Gastroesophageal sphincter (tissue), 4 donors: Measurements from ENCODE around the gene ABAT. TPM values are rescaled to one million over a fixed set of nuclear protein-coding genes. Genes with fewer than 3 reads are reported as not detected.

Source experiments
- ATAC-seq: fragments of 150-250 bp; one replicate; pipeline ENCODE4 v1.9.1; 2016; ENCODE audit warnings: mild to moderate bottlenecking, moderate library complexity
- H3K27ac ChIP-seq, 4 donors: fragments of 200-600 bp; sonication (generic) in 3 of 4; 1 replicate in 3 of 4; 2 replicates in 1 of 4; pipeline ENCODE4 v1.5.1; 2016 to 2019
- H3K27me3 ChIP-seq: fragments of 200-600 bp; sonication (generic); one replicate; pipeline ENCODE4 v1.5.1; 2019
- H3K36me3 ChIP-seq, 2 donors: fragments of 200-600 bp; sonication (generic); one replicate each; pipeline ENCODE4 v1.5.1; 2019; ENCODE audit warnings: control low read depth in 1 of 2
- H3K4me1 ChIP-seq, 3 donors: fragments of 200-600 bp; sonication (generic); 1 replicate in 2 of 3; 2 replicates in 1 of 3; pipeline ENCODE4 v1.5.1; 2016 to 2019; ENCODE audit warnings: control low read depth in 2 of 3
- H3K4me3 ChIP-seq, 2 donors: fragments of 200-600 bp; sonication (generic); one replicate each; pipeline ENCODE4 v1.5.1; 2019; ENCODE audit warnings: mild to moderate bottlenecking in 1 of 2, moderate library complexity in 1 of 2
- H3K9me3 ChIP-seq, 3 donors: fragments of 200-600 bp; sonication (generic); one replicate each; pipeline ENCODE4 v1.5.1; 2017 to 2019; ENCODE audit warnings: control low read depth in 2 of 3
- EP300 ChIP-seq: sonication (generic); formaldehyde crosslinking; IDR thresholded peaks from one replicate; pipeline ENCODE4 v1.6.1; 2017; ENCODE audit warnings: antibody characterized with exemption, mild to moderate bottlenecking
- POLR2A ChIP-seq, 2 donors: fragments of 450-650 bp; IDR thresholded peaks; one replicate each; pipeline ENCODE4 v1.6.1; 2017; ENCODE audit warnings: antibody characterized with exemption in 2 of 2, mild to moderate bottlenecking in 2 of 2, moderate library complexity in 1 of 2
- POLR2AphosphoS5 ChIP-seq: sonication (generic); formaldehyde crosslinking; IDR thresholded peaks from one replicate; pipeline ENCODE4 v1.6.1; 2017; ENCODE audit warnings: antibody characterized with exemption
- WGBS, 2 donors: methylation state at CpG; one replicate each; pipeline ENCODE4 v1.1.5; 2018; ENCODE audit warnings: low coverage in 1 of 2; 5-methylcytosine and 5-hydroxymethylcytosine counted together
- total RNA-seq, 4 donors: library from RNA; depleted of rRNA; stranded (reverse); fragments of >200 nt; gene quantifications; one replicate each; pipeline ENCODE4 v1.1.0, GENCODE V29; 2016
- TF ChIP-seq, protein P1 (sequence below), 4 experiments: fragments of 200-600 bp in 2 of 4; fragments of 450-650 bp in 2 of 4; sonication (generic) in 1 of 4; IDR thresholded peaks; one replicate each; pipeline ENCODE4 v1.5.1; 2017 to 2019; ENCODE audit warnings: antibody characterized with exemption in 4 of 4, mild to moderate bottlenecking in 2 of 4, moderate library complexity in 2 of 4

ABAT gene
- total RNA-seq, 4 donors from 2014 or later: 5.3 to 15.6 (median 10.3) TPM

DNA sequence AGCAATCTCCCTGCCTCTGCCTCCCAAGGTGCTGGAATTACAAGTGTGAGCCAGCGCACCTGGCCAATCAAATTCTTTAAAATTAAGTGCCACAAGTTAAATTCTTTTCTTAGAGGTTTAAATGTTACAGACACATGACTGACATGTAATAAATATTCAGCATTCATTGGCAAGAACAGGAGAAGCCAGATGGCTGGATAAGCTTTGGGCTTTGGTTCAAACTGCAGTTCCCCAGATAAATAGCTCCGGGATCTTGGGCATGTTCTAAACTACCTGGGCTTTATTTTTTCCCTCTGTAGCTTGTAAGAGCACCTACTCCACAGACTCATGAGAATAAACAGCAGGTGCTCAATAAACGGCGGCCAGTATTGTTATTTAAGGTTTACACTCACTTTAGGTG, 34.1 kb downstream of the ABAT start:
- H3K27me3 ChIP-seq: no peaks in the 10 kb centered on the region
- no peaks in the 10 kb centered on the region for H3K9me3 ChIP-seq
- no peak for ATAC-seq
- no peak overlapping the region for H3K4me3 ChIP-seq
- peaks cover 0 to 5% of the 10 kb centered on the region in 2 donors for H3K36me3 ChIP-seq
- no peak for TF ChIP-seq POLR2AphosphoS5
- no peak for TF ChIP-seq EP300
- no peak for TF ChIP-seq POLR2A (IDR thresholded peaks at IDR 0.05)
- TF ChIP-seq, protein P1, sequence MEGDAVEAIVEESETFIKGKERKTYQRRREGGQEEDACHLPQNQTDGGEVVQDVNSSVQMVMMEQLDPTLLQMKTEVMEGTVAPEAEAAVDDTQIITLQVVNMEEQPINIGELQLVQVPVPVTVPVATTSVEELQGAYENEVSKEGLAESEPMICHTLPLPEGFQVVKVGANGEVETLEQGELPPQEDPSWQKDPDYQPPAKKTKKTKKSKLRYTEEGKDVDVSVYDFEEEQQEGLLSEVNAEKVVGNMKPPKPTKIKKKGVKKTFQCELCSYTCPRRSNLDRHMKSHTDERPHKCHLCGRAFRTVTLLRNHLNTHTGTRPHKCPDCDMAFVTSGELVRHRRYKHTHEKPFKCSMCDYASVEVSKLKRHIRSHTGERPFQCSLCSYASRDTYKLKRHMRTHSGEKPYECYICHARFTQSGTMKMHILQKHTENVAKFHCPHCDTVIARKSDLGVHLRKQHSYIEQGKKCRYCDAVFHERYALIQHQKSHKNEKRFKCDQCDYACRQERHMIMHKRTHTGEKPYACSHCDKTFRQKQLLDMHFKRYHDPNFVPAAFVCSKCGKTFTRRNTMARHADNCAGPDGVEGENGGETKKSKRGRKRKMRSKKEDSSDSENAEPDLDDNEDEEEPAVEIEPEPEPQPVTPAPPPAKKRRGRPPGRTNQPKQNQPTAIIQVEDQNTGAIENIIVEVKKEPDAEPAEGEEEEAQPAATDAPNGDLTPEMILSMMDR (IDR thresholded peaks at IDR 0.05): no peak
- no peak overlapping the region for H3K27ac ChIP-seq
- WGBS, 2 donors: 55 to 70% methylated on average over 3 to 4 of the region's 4 CpGs
- H3K4me1 ChIP-seq: no peaks in the 10 kb centered on the region

- no peak overlapping the region for H3K4me3 ChIP-seq
- no peaks in the 10 kb centered on the region for H3K27me3 ChIP-seq
- no peaks in the 10 kb centered on the region for H3K4me1 ChIP-seq
- no peak for TF ChIP-seq POLR2AphosphoS5
- TF ChIP-seq, protein P1 (IDR thresholded peaks at IDR 0.05): no peak
- no peak for TF ChIP-seq POLR2A (IDR thresholded peaks at IDR 0.05)
- no peak for TF ChIP-seq EP300
- H3K36me3 ChIP-seq: peaks cover 0 to 14% of the 10 kb centered on the region in 2 donors
- no peak for ATAC-seq
- peaks cover 0 to 12% (median 2%) of the 10 kb centered on the region in 3 donors for H3K9me3 ChIP-seq
- WGBS, 2 donors: 10 to 20% methylated on average over 8 to 10 of the region's 27 CpGs
- no peak overlapping the region for H3K27ac ChIP-seq
Measured at GRCh38 chr16:8712589-8713361, 38.4 kb downstream of the ABAT start.

DNA sequence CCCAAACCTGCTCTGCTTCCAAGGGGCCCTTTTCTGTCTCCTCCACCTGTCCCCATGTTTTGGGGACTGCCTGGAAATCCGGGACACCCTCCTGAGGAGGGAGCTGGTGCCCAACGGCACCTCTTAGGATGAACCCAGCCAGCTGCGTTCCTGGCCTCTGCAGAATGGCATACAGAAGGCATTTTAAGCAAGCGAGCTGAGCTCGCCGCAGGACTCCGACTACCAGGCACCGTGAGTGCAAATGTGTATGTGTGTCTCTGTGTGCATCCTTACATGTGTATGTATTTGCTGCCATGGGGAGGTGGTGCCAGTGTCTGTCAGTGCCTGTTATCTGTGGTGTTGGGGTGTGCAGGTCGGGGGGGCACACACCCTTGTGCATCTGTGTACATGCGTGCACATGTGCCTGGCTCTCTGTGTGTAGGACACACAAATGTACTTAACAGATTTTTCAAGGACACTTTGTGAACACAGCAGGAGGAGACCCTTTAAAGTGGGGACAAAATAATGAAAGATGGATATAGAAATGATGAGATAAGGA, 39.3 kb downstream of the ABAT start:
- 64 to 75% methylated on average over 4 to 9 of the region's 10 CpGs for WGBS, 2 donors
- H3K27me3 ChIP-seq: no peaks in the 10 kb centered on the region
- no peak overlapping the region for H3K4me3 ChIP-seq
- H3K27ac ChIP-seq: no peak overlapping the region
- ATAC-seq: no peak
- no peaks in the 10 kb centered on the region for H3K4me1 ChIP-seq
- TF ChIP-seq POLR2A (IDR thresholded peaks at IDR 0.05) (no peak), EP300 (no peak), POLR2AphosphoS5 (no peak)
- TF ChIP-seq, protein P1 (IDR thresholded peaks at IDR 0.05): no peak
- H3K36me3 ChIP-seq: peaks cover 0 to 14% of the 10 kb centered on the region in 2 donors
- H3K9me3 ChIP-seq: peaks cover 0 to 12% (median 2%) of the 10 kb centered on the region in 3 donors

DNA sequence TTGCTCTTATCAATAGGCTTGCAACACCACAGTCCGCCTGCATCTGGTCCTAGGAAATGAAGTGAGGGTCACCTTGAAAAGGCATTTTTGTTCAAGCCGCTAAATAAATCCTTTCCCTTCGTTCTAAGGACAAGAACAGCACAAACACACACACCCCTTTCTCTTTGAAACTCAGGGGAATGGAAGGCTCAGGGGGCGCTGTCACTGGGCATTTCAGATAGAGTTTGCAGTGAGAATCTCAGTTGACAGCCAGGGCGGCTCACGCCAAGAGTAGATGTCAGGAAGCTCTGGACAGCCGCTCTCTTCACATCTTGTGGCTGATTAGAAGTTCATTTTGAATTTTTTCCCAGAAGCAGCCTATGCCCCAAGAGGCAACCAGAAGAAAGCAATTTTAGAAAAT, 39.8 kb downstream of the ABAT start:
- Histone ChIP-seq H3K4me3 (no peak overlapping the region), H3K36me3 (peaks cover 0 to 14% of the 10 kb centered on the region in 2 donors), H3K9me3 (peaks cover 0 to 12% (median 2%) of the 10 kb centered on the region in 3 donors), H3K4me1 (no peaks in the 10 kb centered on the region), H3K27ac (no peak overlapping the region), H3K27me3 (no peaks in the 10 kb centered on the region)
- TF ChIP-seq POLR2A (IDR thresholded peaks at IDR 0.05) (no peak), EP300 (no peak), POLR2AphosphoS5 (no peak)
- TF ChIP-seq, protein P1 (IDR thresholded peaks at IDR 0.05): no peak
- no peak for ATAC-seq
- WGBS, 2 donors: 86 to 93% methylated on average over 2 to 7 of the region's 7 CpGs

DNA sequence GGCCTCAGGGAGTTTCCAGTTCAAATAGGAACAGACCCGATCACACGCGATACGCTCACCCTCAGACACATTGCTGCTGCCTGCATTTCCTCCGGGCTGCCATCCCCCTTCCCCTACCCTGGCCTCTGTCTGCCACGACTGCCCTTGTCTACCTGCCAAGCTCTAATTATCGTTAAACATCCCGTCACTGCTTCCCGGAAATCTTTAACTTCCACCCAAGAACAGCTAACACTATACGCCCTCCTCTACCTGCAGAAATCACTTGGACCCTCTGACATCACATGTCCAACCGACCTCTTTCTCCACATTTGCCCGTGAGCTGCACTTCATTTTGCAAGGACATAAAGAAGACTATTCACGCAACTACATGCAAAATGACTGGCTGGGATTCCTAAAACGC, 40.4 kb downstream of the ABAT start:
- H3K9me3 ChIP-seq: peaks cover 0 to 12% (median 2%) of the 10 kb centered on the region in 3 donors
- H3K27ac ChIP-seq: no peak overlapping the region
- peaks cover 0 to 14% of the 10 kb centered on the region in 2 donors for H3K36me3 ChIP-seq
- H3K27me3 ChIP-seq: no peaks in the 10 kb centered on the region
- TF ChIP-seq POLR2A (IDR thresholded peaks at IDR 0.05) (no peak), EP300 (no peak), POLR2AphosphoS5 (no peak)
- TF ChIP-seq, protein P1 (IDR thresholded peaks at IDR 0.05): no peak
- no peak overlapping the region for H3K4me3 ChIP-seq
- 77 to 85% methylated on average over 14 of the region's 14 CpGs for WGBS, 2 donors
- no peaks in the 10 kb centered on the region for H3K4me1 ChIP-seq
- no peak for ATAC-seq
